Measurements from ENCODE around the gene MYO1E.

Gene MYO1E

DNA sequence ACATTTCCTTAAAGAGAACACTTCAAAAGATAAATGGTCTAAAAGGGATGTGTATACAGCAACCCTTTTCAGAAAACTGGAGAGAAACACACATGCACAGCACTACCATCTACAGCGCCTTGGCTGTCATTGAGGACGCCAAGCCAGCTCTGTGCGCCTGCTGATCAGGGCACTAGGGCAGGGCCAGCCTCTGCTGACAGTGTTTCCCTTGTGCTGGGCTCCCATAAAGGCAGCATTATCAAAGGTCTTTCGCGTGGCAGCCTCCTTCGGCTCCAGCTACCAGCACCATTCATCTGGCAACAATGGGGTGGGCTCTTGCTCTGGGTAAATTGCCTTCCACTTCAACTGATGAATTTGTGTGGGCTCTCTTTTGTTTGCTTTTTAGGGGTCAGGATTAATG, 112.6 kb downstream of the MYO1E start:
- DNase-seq (ENCODE audit: extremely low read depth, low read depth), result no peak
- TF ChIP-seq, protein P1, sequence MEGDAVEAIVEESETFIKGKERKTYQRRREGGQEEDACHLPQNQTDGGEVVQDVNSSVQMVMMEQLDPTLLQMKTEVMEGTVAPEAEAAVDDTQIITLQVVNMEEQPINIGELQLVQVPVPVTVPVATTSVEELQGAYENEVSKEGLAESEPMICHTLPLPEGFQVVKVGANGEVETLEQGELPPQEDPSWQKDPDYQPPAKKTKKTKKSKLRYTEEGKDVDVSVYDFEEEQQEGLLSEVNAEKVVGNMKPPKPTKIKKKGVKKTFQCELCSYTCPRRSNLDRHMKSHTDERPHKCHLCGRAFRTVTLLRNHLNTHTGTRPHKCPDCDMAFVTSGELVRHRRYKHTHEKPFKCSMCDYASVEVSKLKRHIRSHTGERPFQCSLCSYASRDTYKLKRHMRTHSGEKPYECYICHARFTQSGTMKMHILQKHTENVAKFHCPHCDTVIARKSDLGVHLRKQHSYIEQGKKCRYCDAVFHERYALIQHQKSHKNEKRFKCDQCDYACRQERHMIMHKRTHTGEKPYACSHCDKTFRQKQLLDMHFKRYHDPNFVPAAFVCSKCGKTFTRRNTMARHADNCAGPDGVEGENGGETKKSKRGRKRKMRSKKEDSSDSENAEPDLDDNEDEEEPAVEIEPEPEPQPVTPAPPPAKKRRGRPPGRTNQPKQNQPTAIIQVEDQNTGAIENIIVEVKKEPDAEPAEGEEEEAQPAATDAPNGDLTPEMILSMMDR (IDR thresholded peaks at IDR 0.05; ENCODE audit: low read depth, low read length, missing control alignments), result no peak
- no peak overlapping the region for H3K4me3 ChIP-seq (replicated peaks; ENCODE audit: low read depth, low read length)

DNA sequence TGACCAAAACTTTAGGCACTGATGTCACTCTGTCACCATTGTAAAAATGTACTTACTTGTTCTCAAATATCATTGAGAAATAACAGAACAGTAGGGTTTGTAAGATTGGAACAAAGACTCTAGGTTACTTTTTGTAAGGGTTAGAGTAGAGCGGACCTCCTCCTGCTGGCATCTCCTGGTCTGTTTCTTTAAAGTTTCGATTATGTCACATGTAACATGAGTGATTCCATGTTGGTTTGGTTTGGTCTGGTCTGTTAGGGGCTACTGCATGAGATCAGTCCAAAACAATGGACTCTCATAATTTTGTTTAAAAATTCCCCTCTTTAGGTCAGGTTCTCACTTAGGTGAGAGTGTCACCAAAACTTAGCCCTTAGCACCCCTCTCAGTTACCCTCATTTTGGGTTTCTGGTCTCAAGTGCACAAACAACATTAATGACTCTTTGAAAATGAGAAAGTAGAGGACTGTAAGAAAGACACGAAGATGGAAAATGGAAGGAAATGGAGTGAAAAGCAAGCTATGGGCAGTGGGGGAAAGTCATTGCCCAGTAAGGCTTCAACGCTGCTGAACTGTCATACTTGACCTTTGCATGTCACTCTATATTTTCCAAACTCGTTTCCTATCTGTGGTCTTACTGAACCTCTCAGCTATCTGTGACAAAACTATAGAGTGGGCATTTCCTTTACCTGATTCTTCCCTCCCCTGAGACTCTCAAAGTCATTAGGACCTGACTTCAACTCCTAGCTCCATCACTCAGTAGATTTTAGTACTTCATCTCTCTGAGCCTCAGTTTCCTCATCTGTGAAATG, 113.3 kb downstream of the MYO1E start:
- TF ChIP-seq, protein P1 (IDR thresholded peaks at IDR 0.05; ENCODE audit: low read depth, low read length, missing control alignments), result no peak
- no peak for DNase-seq (ENCODE audit: extremely low read depth, low read depth)
- no peak overlapping the region for H3K4me3 ChIP-seq (replicated peaks; ENCODE audit: low read depth, low read length)

GRCh38 chr15:59258317-59258716, 114.4 kb downstream of the MYO1E start:
- DNase-seq (ENCODE audit: extremely low read depth, low read depth), result no peak
- TF ChIP-seq, protein P1 (IDR thresholded peaks at IDR 0.05; ENCODE audit: low read depth, low read length, missing control alignments), result no peak

GRCh38 chr15:59257140-59257539, 115.5 kb downstream of the MYO1E start:
- no peak for DNase-seq (ENCODE audit: extremely low read depth, low read depth)
- TF ChIP-seq, protein P1 (IDR thresholded peaks at IDR 0.05; ENCODE audit: low read depth, low read length, missing control alignments), result no peak
- H3K4me3 ChIP-seq (replicated peaks; ENCODE audit: low read depth, low read length), result no peak overlapping the region

More at GRCh38 chr15:59258317-59258716, 114.4 kb downstream of the MYO1E start:
- no peak overlapping the region for H3K4me3 ChIP-seq (replicated peaks; ENCODE audit: low read depth, low read length)

DNA sequence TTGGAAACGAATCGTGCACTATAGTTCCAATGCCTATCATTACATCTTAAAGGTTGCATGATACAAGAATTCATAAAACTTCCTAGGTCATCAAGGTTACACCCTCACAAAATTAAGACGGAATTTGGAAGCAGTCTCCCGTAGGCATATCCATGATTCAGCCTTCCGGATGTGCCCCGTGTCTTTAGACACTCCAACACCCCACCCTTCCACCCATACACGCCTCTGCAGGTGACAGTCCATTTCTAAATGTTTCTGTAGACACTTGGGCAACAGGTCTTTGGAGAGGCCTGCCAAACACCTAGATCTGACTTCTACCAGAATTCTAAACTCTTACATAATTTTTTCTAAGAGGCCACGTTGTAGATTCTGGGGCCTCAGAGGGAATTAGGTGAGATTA, 116.2 kb downstream of the MYO1E start:
- TF ChIP-seq, protein P1 (IDR thresholded peaks at IDR 0.05; ENCODE audit: low read depth, low read length, missing control alignments), result no peak
- no peak for DNase-seq (ENCODE audit: extremely low read depth, low read depth)
- no peak overlapping the region for H3K4me3 ChIP-seq (replicated peaks; ENCODE audit: low read depth, low read length)

DNA sequence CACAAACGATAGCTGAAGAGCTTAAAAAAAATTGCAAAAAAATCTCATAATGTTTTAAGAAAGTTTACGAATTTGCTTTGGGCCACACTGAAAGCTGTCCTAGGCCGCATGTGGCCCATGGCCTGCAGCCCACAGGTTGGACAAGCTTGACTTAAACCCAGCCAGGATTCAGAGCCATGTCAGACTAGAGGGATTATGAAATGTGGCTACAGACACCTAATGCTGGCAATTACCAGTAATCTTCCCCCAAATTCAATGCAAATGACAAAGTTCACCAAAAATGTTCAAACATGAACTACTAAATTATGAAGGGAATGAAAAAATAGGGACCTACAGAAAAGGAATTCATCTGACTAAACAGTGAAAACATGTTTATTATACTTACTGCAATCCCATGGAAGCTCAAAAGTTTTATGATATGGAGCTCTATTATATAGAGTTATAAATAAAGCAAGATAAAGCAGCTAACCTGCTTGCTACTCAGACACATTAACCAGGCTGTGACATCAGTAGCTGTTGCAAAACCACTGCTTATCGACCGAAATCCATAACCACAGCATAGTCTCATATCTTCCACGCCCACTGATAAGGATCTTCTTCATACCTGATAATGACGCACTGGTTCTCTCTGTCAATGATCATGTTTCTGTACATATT, 116.9 kb downstream of the MYO1E start:
- TF ChIP-seq, protein P1 (IDR thresholded peaks at IDR 0.05; ENCODE audit: low read depth, low read length, missing control alignments), result no peak
- H3K4me3 ChIP-seq (replicated peaks; ENCODE audit: low read depth, low read length), result no peak overlapping the region
- no peak for DNase-seq (ENCODE audit: extremely low read depth, low read depth)
